Measurements from ENCODE around the gene PSMA7. TPM values are rescaled to one million over a fixed set of nuclear protein-coding genes. Genes with fewer than 3 reads are reported as not detected.
A peak's percentile ranks its signal among the peaks of the same experiment; 100 is the strongest.

Gene PSMA7
- total RNA-seq, result 100 to 1,000 TPM; 284 to 315 TPM

DNA sequence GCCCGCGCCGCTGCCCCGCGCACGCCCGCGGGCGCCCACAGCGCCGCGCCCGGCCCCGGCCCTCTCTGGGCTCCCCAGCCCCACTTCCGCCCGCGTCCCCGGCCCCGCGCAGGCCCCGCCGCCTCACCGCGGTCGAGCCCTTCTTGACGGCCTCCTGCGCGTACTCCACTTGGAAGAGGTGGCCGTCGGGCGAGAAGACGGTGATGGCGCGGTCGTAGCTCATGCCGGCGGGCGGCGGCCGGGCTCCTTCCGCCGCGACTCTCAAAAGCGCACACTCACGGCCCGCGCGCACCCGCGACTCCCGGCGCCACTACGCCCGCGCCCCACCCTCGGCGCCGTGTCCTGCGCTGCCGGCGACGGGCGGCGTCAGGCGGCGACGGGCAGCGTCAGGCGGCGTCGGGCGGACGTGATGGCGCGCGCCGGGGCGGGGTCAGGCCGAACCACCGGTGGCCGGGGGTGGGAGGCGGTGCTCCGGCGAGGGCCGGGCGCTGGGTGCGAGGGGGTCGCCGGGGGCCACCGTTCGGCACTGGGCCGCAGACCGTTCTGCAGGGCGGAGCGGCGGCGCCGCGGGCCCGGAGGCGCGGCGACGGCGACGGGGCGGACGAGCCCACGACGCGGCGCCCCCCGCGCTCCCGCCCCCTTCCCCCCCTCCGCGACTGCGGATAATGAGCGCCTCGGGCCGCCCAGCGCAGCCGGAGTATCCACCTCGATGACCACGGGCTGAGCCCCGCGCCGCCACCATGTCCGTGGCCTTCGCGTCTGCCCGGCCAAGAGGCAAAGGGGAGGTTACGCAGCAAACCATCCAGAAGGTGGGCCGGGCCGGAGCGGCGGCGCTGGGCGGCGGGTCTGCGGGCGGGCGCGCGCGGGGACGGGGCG, at the start of gene PSMA7, which contains the start of gene SS18L1:
Gene PSMA7 (minus strand): TSS at position 314 of the 876 bp plus-strand sequence. CDS start 91 bp downstream, at position 223.
Gene SS18L1 (plus strand): TSS at position 689 of the 876 bp plus-strand sequence. CDS start 52 bp downstream, at position 741.
- Mint-ChIP-seq H3K9me3 (no peaks in the 10 kb centered on the region), H3K27ac (peak within 1 kb of the TSS; percentile 85 to 90), H3K4me3 (peak within 1 kb of the TSS; percentile 90), H3K27me3 (no peaks in the 10 kb centered on the region), H3K4me1 (ENCODE audit: low read depth in 2 of 2) (peaks cover 37 to 44% of the 10 kb centered on the region in 2 donors), H3K36me3 (peaks cover under 1% of the 10 kb centered on the region)
- ATAC-seq, result peak; percentile 92 to 96
- peak; percentile 92 for DNase-seq (ENCODE audit: low spot score)

GRCh38 chr20:62192635-62193034, 49.4 kb upstream of the PSMA7 start:
- no peak for ATAC-seq

GRCh38 chr20:62191781-62192559, 48.8 kb upstream of the PSMA7 start:
- ATAC-seq, result no peak

More at GRCh38 chr20:62192635-62193034, 49.4 kb upstream of the PSMA7 start:
- Mint-ChIP-seq H3K9me3 (no peaks in the 10 kb centered on the region), H3K27ac (no peak overlapping the region), H3K4me1 (ENCODE audit: low read depth in 2 of 2) (peaks cover 6 to 9% of the 10 kb centered on the region in 2 donors), H3K27me3 (no peaks in the 10 kb centered on the region), H3K36me3 (peaks cover 4% of the 10 kb centered on the region), H3K4me3 (no peak overlapping the region)
- no peak for DNase-seq (ENCODE audit: low spot score)

DNA sequence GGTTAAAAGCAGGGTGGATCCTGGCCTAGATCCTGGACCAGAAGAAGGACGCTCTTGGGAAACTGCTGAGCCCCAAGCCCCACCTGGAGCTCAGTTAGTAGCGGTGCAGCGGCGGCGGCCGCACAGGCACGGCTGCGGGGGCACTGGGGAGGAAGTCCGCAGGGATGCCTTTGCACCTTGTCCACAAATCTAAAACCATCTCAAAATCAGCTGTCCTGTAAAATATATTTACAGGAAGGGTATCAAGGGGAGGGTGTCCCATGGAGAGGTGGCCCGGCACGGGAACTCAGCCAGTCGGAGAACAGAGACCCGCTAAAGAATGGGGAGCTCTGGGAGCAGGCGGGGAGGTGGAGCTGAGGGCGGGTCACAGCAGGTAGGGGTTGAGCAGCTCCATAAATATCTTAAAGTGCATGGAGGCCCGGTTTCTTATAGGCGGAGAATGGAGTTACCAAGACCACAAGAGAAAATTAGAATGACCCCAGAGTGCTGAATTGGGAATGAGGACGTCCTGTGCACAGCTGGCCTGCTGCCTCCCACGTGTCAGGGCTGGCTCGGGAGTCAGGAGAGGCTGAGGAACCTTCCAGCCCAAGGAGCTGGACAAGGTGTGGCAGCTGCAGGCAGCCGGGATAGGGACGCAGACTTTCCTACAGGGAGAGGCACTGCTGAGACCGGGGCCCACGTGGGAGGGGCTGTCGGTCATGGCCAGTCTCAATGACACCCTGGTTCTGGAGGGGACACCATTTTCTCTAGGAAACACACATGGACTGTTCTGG, 47.6 kb upstream of the PSMA7 start:
- Mint-ChIP-seq H3K4me1 (ENCODE audit: low read depth in 2 of 2) (peaks cover 13 to 17% of the 10 kb centered on the region in 2 donors), H3K9me3 (no peaks in the 10 kb centered on the region), H3K27ac (peak overlapping the region in 1 of 2 donors; percentile 30), H3K36me3 (peaks cover 4% of the 10 kb centered on the region), H3K27me3 (no peaks in the 10 kb centered on the region), H3K4me3 (no peak overlapping the region)
- ATAC-seq (no peak), DNase-seq (ENCODE audit: low spot score) (no peak)

More at GRCh38 chr20:62191781-62192559, 48.8 kb upstream of the PSMA7 start:
- Mint-ChIP-seq H3K27ac (no peak overlapping the region), H3K9me3 (no peaks in the 10 kb centered on the region), H3K4me3 (no peak overlapping the region), H3K36me3 (peaks cover 4% of the 10 kb centered on the region), H3K4me1 (ENCODE audit: low read depth in 2 of 2) (peaks cover 7 to 13% of the 10 kb centered on the region in 2 donors), H3K27me3 (no peaks in the 10 kb centered on the region)
- DNase-seq (ENCODE audit: low spot score), result no peak

- H3K27me3 Mint-ChIP-seq, result no peaks in the 10 kb centered on the region
- no peak overlapping the region for H3K27ac Mint-ChIP-seq
- H3K4me1 Mint-ChIP-seq (ENCODE audit: low read depth in 2 of 2), result peaks cover 24 to 32% of the 10 kb centered on the region in 2 donors
- ATAC-seq, result no peak
- peaks cover 1% of the 10 kb centered on the region for H3K36me3 Mint-ChIP-seq
- H3K4me3 Mint-ChIP-seq, result peak overlapping the region; percentile 17
- DNase-seq (ENCODE audit: low spot score), result no peak
- no peaks in the 10 kb centered on the region for H3K9me3 Mint-ChIP-seq
Measured at GRCh38 chr20:62186887-62187866, 44.0 kb upstream of the PSMA7 start.

GRCh38 chr20:62186096-62186426, 42.9 kb upstream of the PSMA7 start:
- no peaks in the 10 kb centered on the region for H3K9me3 Mint-ChIP-seq
- no peak for DNase-seq (ENCODE audit: low spot score)
- no peaks in the 10 kb centered on the region for H3K27me3 Mint-ChIP-seq
- H3K4me3 Mint-ChIP-seq, result no peak overlapping the region
- H3K36me3 Mint-ChIP-seq, result peaks cover 4% of the 10 kb centered on the region
- peaks cover 30 to 38% of the 10 kb centered on the region in 2 donors for H3K4me1 Mint-ChIP-seq (ENCODE audit: low read depth in 2 of 2)
- H3K27ac Mint-ChIP-seq, result no peak overlapping the region
- no peak for ATAC-seq

DNA sequence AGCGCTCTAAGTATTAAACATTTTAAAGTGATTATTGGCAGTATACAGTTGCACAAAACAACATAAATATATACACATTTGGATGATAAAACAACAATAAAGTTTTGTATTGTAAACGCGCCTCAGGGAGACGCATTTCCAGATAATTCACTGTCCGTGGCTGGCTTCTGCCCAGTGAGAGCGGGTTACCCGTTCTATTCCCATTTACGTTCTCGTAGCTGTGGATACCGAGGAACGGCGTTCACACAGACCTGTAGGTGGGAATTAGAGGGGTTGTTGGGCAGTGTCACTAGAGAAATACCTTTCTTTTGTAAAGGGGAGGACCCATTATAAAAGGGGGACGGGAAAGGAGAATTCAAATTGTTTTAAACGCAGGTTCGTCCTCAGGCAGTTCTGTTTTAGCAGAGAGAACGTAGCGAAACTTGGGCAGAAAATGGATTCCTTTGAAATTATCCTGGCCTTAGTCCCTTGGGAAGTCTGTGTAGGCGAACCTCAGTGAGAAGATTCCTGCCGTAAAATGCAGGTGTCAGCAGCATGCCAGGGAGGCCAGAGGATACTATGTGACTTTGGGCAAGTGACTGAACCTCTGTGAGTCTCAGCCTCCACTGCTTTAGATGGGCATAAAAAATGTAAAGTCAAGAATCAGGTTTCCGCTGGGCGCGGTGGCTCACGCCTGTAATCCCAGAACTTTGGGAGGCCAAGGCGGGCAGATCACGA, 40.4 kb upstream of the PSMA7 start:
- H3K27me3 Mint-ChIP-seq, result no peaks in the 10 kb centered on the region
- peaks cover 23 to 38% of the 10 kb centered on the region in 2 donors for H3K4me1 Mint-ChIP-seq (ENCODE audit: low read depth in 2 of 2)
- H3K9me3 Mint-ChIP-seq, result no peaks in the 10 kb centered on the region
- peaks cover 4% of the 10 kb centered on the region for H3K36me3 Mint-ChIP-seq
- ATAC-seq, result no peak
- H3K27ac Mint-ChIP-seq, result peak overlapping the region; percentile 88 to 90
- H3K4me3 Mint-ChIP-seq, result peak overlapping the region; percentile 80
- no peak for DNase-seq (ENCODE audit: low spot score)

DNA sequence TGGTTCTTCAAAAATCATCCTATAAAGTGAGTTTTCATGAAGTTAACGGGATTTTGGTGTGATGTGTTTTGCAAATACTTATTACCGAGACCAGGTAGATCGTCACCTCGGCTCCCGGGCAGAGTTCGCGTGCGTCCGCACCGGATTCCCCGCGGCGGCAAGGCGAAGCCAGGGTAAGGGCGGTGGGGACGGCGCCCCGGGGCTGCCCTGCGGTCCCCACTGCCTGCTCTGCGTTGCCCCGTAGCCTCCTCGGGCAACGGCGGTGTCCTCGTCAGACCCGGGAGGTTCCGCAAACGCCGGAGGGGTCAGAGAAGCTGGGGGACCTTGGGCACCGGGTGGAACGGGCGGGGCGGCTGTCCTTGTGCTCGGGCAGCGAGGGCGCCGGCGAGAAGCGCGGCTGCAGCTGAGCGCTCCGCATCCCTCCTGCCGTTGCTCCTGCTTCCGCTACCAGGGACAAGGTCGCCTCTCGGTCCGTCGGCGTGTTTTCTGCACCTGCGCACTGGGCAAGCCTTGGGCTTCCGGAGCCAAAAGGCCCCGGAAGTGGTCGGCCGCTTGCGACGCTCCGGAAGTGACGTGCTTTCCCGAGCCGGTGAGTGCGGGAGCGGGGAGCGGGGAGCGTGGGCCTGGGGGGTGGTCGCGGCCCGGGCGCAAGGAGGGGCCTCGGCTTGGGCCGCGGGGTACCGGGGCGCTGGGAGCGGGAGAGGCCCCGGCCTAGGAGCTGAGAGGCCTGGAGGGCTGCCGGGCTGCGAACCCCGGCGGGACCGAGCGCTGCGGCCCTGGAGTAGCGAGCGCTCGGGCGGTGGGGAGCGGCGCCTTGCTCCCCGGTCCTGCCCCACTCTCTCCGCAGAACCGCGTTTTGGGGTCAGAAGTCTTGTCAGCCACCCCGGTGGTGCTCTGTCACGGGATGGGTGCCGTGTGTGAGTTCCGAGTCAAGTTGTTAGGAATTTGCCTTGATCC, 39.6 kb upstream of the PSMA7 start, which contains the start of gene MTG2:
Gene MTG2 (plus strand): TSS at position 560 of the 957 bp plus-strand sequence. CDS start 10,393 bp downstream, outside the sequence.
- Mint-ChIP-seq H3K4me3 (peak within 1 kb of the TSS; percentile 80), H3K9me3 (no peaks in the 10 kb centered on the region), H3K27ac (peak within 1 kb of the TSS; percentile 88 to 90), H3K36me3 (peaks cover 4% of the 10 kb centered on the region), H3K27me3 (no peaks in the 10 kb centered on the region), H3K4me1 (ENCODE audit: low read depth in 2 of 2) (peaks cover 23 to 36% of the 10 kb centered on the region in 2 donors)
- DNase-seq (ENCODE audit: low spot score) (peak; percentile 97), ATAC-seq (peak; percentile 97)

DNA sequence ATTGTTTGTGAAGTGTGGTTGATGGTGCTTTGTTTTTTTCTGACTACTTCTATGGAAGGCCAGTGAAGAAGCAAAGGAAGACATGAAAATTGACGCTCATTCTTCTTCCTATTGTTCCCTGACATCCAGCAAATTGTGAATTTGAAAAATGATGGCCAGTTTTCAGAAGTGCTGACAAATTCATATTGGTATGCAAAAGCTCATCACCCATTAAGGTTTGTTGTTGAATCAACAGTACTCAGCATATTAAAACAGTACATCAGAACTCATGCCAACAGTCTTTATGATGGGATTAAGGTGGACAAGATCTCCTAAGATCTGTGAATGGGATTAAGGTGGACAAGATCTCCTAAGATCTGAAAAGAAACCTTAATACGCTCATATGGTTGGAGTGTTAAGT, 38.6 kb upstream of the PSMA7 start:
- Mint-ChIP-seq H3K9me3 (no peaks in the 10 kb centered on the region), H3K4me1 (ENCODE audit: low read depth in 2 of 2) (peaks cover 21 to 29% of the 10 kb centered on the region in 2 donors), H3K4me3 (peak overlapping the region; percentile 80), H3K27ac (peak overlapping the region; percentile 88 to 90), H3K36me3 (peaks cover 4% of the 10 kb centered on the region), H3K27me3 (no peaks in the 10 kb centered on the region)
- DNase-seq (ENCODE audit: low spot score), result no peak
- ATAC-seq, result no peak

GRCh38 chr20:62179162-62179504, 35.9 kb upstream of the PSMA7 start:
- ATAC-seq (no peak), DNase-seq (ENCODE audit: low spot score) (no peak)
- no peaks in the 10 kb centered on the region for H3K9me3 Mint-ChIP-seq
- no peaks in the 10 kb centered on the region for H3K27me3 Mint-ChIP-seq
- no peak overlapping the region for H3K4me3 Mint-ChIP-seq
- peaks cover 14 to 18% of the 10 kb centered on the region in 2 donors for H3K4me1 Mint-ChIP-seq (ENCODE audit: low read depth in 2 of 2)
- peaks cover 5% of the 10 kb centered on the region for H3K36me3 Mint-ChIP-seq
- H3K27ac Mint-ChIP-seq, result no peak overlapping the region

Measured in natural killer cell treated with Interleukin-12 subunit alpha and Interleukin-12 subunit beta and Interleukin-15 and Interleukin-18, amount 100 ng/mL, for 72 hours (primary cell).